ENCODE measurements around the gene IL6. TPM values are rescaled to one million over a fixed set of nuclear protein-coding genes. Genes with fewer than 3 reads are reported as not detected.

Gene IL6
- total and polyA plus RNA-seq, 2 of the 8 experiments (the other 6 are each of a cell fraction or from before 2014, with no cell fraction given): 0.12 to 0.41 TPM

DNA sequence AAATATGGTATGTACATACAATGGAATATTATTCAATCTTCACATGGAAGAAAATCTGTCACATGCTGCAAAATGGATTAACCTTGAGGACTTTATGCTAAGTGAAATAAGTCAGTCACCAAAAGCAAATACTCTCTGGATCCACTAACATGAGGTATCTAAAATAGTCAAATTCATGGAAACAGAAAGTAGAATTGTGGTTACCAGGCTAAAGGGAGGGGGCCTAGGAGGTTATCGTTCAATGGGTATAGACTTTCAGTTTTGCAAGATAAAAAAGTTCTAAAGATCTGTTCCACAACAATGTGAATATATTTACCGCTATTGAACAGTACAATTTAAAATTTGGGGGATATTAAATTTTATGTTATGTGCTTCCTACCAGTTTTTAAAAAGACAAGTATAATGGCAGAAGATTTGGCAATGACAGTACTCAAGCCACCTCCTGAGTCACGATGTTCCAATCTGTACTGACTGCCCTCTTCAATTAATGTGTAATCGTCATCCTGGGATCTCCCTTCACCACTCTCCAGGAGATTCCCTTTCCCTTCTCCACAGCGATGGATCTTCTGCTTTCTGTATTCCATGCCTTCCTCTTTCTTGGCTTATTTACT lies 32.3 kb upstream of the IL6 start:
- no peak overlapping the region for H4K91ac ChIP-seq (replicated peaks; ENCODE audit: insufficient read length, low read length)
- no peak overlapping the region for H2BK15ac ChIP-seq (ENCODE audit: low read length)
- POLR2A ChIA-PET (ENCODE audit: partially characterized antibody): no interaction called here
- no peak overlapping the region for H3K9ac ChIP-seq (replicated peaks in 1 of 4; ENCODE audit: extremely low read depth in 1 of 4, low read depth in 3 of 4, low read length in 3 of 4)
- H3K4me2 ChIP-seq (ENCODE audit: insufficient read depth in 1 of 2, low read depth in 2 of 2, low read length in 2 of 2): no peak overlapping the region
- no peaks in the 10 kb centered on the region for H3K27me3 ChIP-seq (replicated peaks in 1 of 4; ENCODE audit: control insufficient read depth in 3 of 4, extremely low read depth in 1 of 4, insufficient read depth in 3 of 4, low read length in 3 of 4)
- H2BK120ac ChIP-seq (replicated peaks; ENCODE audit: low read depth, low read length): no peak overlapping the region
- no peak overlapping the region for H3K14ac ChIP-seq (ENCODE audit: insufficient read length)
- DNase-seq (ENCODE audit: low read depth in 1 of 2, low spot score in 2 of 2) (no peak), FAIRE-seq (no peak)
- H3K9me3 ChIP-seq (ENCODE audit: insufficient read depth in 2 of 2, low read depth in 1 of 2, low read length in 1 of 2): no peaks in the 10 kb centered on the region
- no peak overlapping the region for H2BK5ac ChIP-seq (ENCODE audit: low read depth, low read length)
- no peak overlapping the region for H3K4me3 ChIP-seq (ENCODE audit: extremely low read depth in 1 of 4, insufficient read depth in 2 of 4, low read depth in 3 of 4, low read length in 4 of 4)
- H3K56ac ChIP-seq (replicated peaks; ENCODE audit: insufficient read length, low read depth, low read length): no peak overlapping the region
- no peak overlapping the region for H2AFZ ChIP-seq (ENCODE audit: low read length)
- no peaks in the 10 kb centered on the region for H3K79me2 ChIP-seq (ENCODE audit: control insufficient read depth in 1 of 2, insufficient read depth in 2 of 2, low read length in 2 of 2)
- H3K23me2 ChIP-seq (ENCODE audit: low read depth, low read length): no peaks in the 10 kb centered on the region
- H3K18ac ChIP-seq (ENCODE audit: extremely low read depth, low read length): no peak overlapping the region
- H3K23ac ChIP-seq (ENCODE audit: insufficient read length): no peak overlapping the region
- 93% methylated on average over 5 of the region's 5 CpGs; no CpG with 5 or more reads in 1 of the 2 experiments for WGBS, 2 experiments (ENCODE audit: extremely low coverage in 1 of 2, insufficient coverage in 1 of 2, insufficient read length in 1 of 2, insufficient replicate concordance in 2 of 2, low coverage in 1 of 2, low lambda C conversion rate in 2 of 2, missing lambda C conversion rate in 1 of 2)
- CTCF ChIA-PET (ENCODE audit: partially characterized antibody): interaction anchor here (0.8 to 2.8 kb wide), 3 partner anchors 25 to 34 kb away, joined by 3 to 9 read pairs (median 3); no protein-coding TSS in a partner anchor
- H3K4me1 ChIP-seq (replicated peaks in 1 of 4; ENCODE audit: control insufficient read depth in 3 of 4, insufficient read depth in 4 of 4, low read length in 3 of 4): 0 out of 7 replicates have a peak, but pooled peaks cover 0 to 2% (median 0%) of the 10 kb centered on the region in 4 experiments
- no peak overlapping the region for H4K8ac ChIP-seq (ENCODE audit: extremely low read depth, insufficient read depth, low read length)
- no peak overlapping the region for H2BK20ac ChIP-seq (ENCODE audit: low read length)
- no peaks in the 10 kb centered on the region for H4K20me1 ChIP-seq (replicated peaks in 1 of 2; ENCODE audit: control insufficient read depth in 1 of 2, insufficient read depth in 2 of 2, low read length in 2 of 2)
- H2AK5ac ChIP-seq (ENCODE audit: low read depth, low read length): no peak overlapping the region
- H3K36me3 ChIP-seq (ENCODE audit: control insufficient read depth in 2 of 4, insufficient read depth in 4 of 4, low read length in 3 of 4): no peaks in the 10 kb centered on the region
- no peak overlapping the region for H4K5ac ChIP-seq (ENCODE audit: insufficient read length, low read depth, low read length)
- TF ChIP-seq CHD2 (IDR thresholded peaks at IDR 0.05; ENCODE audit: low read length): no peak
- TF ChIP-seq EP300 (IDR thresholded peaks at IDR 0.05; ENCODE audit: borderline replicate concordance in 1 of 2, low read depth in 2 of 2, low read length in 2 of 2): no peak
- no peak for TF ChIP-seq PHF8 (conservative IDR thresholded peaks at IDR 0.05; ENCODE audit: low read depth, low read length)
- TF ChIP-seq, protein P1, sequence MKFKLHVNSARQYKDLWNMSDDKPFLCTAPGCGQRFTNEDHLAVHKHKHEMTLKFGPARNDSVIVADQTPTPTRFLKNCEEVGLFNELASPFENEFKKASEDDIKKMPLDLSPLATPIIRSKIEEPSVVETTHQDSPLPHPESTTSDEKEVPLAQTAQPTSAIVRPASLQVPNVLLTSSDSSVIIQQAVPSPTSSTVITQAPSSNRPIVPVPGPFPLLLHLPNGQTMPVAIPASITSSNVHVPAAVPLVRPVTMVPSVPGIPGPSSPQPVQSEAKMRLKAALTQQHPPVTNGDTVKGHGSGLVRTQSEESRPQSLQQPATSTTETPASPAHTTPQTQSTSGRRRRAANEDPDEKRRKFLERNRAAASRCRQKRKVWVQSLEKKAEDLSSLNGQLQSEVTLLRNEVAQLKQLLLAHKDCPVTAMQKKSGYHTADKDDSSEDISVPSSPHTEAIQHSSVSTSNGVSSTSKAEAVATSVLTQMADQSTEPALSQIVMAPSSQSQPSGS (IDR thresholded peaks at IDR 0.05; ENCODE audit: low read length): no peak
- no peak for TF ChIP-seq TEAD4 (IDR thresholded peaks at IDR 0.05; ENCODE audit: low read depth, low read length)
- no peak for TF ChIP-seq TAF1 (IDR thresholded peaks at IDR 0.05; ENCODE audit: low read depth, low read length)
- TF ChIP-seq HDAC2 (IDR thresholded peaks at IDR 0.05; ENCODE audit: borderline replicate concordance in 1 of 2, low read depth in 2 of 2, low read length in 2 of 2): no peak
- no peak for TF ChIP-seq NRF1 (IDR thresholded peaks at IDR 0.05; ENCODE audit: low read depth, low read length)
- TF ChIP-seq JUN (IDR thresholded peaks at IDR 0.05; ENCODE audit: low read depth, low read length): no peak
- no peak for TF ChIP-seq SP1 (IDR thresholded peaks at IDR 0.05; ENCODE audit: low read depth, low read length)
- TF ChIP-seq YY1 (IDR thresholded peaks at IDR 0.05; ENCODE audit: low read depth, low read length): no peak
- H3K79me1 ChIP-seq (ENCODE audit: low read depth, low read length): no peaks in the 10 kb centered on the region
- H3K27ac ChIP-seq (ENCODE audit: low read depth, low read length): no peak overlapping the region
- H3K4ac ChIP-seq (replicated peaks; ENCODE audit: insufficient read length, low read depth, low read length): no peak overlapping the region
- no peak overlapping the region; the same call in 1 of the 2 replicates for H2BK12ac ChIP-seq (ENCODE audit: low read depth, low read length)
